Astrocyte of the spinal cord (primary cell): ENCODE data around the gene SINHCAF.

Experiments
- DNase-seq: peaks from one replicate; pipeline ENCODE4 v3.0.0; 2011; ENCODE audit warnings: low read depth, low spot score
- H3K4me3 ChIP-seq: 2 replicates; pipeline ENCODE4 v1.5.1; 2011; ENCODE audit warnings: low read depth, mild to moderate bottlenecking, low read length, moderate library complexity
- in situ Hi-C: cut with HindIII; loops from 2 replicates; pipeline ENCODE4 v1.10.0; 2017; ENCODE audit warnings: low sequenced_read_pairs
- TF ChIP-seq, protein P1 (sequence below): IDR thresholded peaks from 2 replicates; pipeline ENCODE4 v1.5.1; 2012; ENCODE audit warnings: low read depth, mild to moderate bottlenecking, low read length, inconsistent platforms

Gene SINHCAF

DNA sequence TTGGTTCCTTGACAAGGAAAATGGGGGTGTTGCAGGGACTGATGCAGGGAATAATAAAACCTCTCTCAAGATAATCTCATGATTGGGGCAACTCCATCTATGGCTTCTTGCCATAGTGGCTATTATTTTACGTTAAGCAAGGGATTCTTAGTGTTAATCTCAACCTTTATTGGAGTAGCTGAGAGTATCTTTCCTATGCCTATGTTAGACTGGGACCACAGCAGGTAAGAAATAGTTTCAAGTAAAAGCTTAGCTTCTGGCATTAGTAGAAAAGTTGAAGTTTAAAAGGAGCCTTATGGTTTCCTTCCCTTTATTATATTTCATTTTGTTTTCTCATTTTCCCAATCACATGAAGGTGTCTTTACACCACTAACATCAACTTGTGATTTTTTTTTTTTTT, 16.7 kb downstream of the SINHCAF start:
- TF ChIP-seq, protein P1, sequence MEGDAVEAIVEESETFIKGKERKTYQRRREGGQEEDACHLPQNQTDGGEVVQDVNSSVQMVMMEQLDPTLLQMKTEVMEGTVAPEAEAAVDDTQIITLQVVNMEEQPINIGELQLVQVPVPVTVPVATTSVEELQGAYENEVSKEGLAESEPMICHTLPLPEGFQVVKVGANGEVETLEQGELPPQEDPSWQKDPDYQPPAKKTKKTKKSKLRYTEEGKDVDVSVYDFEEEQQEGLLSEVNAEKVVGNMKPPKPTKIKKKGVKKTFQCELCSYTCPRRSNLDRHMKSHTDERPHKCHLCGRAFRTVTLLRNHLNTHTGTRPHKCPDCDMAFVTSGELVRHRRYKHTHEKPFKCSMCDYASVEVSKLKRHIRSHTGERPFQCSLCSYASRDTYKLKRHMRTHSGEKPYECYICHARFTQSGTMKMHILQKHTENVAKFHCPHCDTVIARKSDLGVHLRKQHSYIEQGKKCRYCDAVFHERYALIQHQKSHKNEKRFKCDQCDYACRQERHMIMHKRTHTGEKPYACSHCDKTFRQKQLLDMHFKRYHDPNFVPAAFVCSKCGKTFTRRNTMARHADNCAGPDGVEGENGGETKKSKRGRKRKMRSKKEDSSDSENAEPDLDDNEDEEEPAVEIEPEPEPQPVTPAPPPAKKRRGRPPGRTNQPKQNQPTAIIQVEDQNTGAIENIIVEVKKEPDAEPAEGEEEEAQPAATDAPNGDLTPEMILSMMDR, result no peak
- H3K4me3 ChIP-seq, result no peak overlapping the region
- no peak for DNase-seq
- in situ Hi-C loops, result no loop called here

DNA sequence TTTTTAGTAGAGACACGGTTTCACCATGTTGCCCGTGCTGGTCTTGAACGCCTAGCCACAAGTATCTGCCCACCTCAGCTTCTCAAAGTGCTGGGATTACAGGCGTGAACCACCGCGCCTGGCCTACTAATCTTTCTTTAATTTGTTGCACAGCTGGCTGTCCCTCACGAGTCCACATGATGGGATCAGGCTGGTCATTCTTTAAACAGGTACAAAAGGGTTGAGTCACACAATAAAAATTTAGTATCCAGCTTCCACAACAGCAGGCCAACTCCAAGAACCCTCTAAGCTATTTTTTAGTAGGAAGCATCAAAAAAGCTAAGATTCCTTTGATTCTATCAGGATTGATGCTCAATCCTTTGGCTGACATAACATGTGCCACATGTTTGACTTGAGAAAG, 17.8 kb downstream of the SINHCAF start:
- no peak overlapping the region for H3K4me3 ChIP-seq
- TF ChIP-seq, protein P1, result no peak
- in situ Hi-C loops, result no loop called here
- no peak for DNase-seq

DNA sequence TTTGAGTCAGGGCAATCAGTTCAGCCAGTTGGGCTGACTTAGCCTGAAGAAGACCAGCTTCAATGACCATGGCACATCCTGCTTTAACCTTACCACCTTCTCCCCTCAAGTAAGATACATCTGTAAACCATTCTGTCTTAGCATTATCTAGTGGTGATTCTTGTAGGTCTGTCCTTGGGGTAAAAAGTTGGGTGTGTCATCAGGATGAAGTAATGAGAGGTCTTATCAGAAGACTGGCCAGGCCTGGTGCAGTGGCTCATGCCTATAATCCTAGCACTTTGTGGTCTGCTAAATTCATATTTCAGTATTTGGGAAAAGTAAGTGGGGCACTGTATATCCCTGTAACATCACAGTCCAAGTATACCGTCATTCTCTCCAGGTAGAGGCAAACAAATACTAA, 19.1 kb downstream of the SINHCAF start:
- in situ Hi-C loops, result no loop called here
- TF ChIP-seq, protein P1, result no peak
- H3K4me3 ChIP-seq, result no peak overlapping the region
- DNase-seq, result no peak

GRCh38 chr12:31303466-31303865, 22.5 kb downstream of the SINHCAF start:
- TF ChIP-seq, protein P1, result no peak
- in situ Hi-C loops, result no loop called here

DNA sequence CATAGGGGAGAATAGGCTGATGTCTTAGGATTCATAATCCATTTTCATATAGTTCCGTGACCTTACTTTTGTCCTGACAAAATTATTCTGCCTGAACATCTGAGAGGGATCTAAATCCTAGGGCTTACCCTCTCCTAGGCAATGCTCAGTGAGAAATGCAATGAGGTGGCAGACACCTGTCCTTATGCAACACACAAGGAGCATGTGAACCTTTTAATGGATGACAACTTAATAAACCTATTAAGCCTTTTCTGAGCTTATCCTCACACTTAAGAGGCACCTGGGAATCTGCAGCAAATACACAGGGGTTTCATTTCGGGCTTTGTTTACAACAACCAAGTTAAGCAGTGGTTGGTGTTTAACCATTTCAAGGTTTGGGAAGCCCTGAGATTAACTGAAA, 24.6 kb downstream of the SINHCAF start:
- in situ Hi-C loops, result no loop called here

More at GRCh38 chr12:31303466-31303865, 22.5 kb downstream of the SINHCAF start:
- DNase-seq, result no peak
- H3K4me3 ChIP-seq, result no peak overlapping the region

GRCh38 chr12:31300783-31301182, 25.2 kb downstream of the SINHCAF start:
- H3K4me3 ChIP-seq, result no peak overlapping the region
- TF ChIP-seq, protein P1, result no peak
- in situ Hi-C loops, result no loop called here
- DNase-seq, result no peak

More for the DNA sequence above, 24.6 kb downstream of the SINHCAF start:
- DNase-seq, result no peak
- no peak overlapping the region for H3K4me3 ChIP-seq
- TF ChIP-seq, protein P1, result no peak

- DNase-seq, result no peak
These were observed 25.6 kb downstream of the SINHCAF start for GRCh38 chr12:31300341-31300740.

More at GRCh38 chr12:31300341-31300740, 25.6 kb downstream of the SINHCAF start:
- in situ Hi-C loops, result no loop called here
- TF ChIP-seq, protein P1, result no peak
- H3K4me3 ChIP-seq, result no peak overlapping the region
